NCI-H2107 (cell line): ENCODE measurements around the gene TNFAIP8L2.

Experiments used
- DNase-seq: peaks from one replicate; lab custom pipeline; 2025; lab: John Stamatoyannopoulos, UW

TNFAIP8L2 gene

DNA sequence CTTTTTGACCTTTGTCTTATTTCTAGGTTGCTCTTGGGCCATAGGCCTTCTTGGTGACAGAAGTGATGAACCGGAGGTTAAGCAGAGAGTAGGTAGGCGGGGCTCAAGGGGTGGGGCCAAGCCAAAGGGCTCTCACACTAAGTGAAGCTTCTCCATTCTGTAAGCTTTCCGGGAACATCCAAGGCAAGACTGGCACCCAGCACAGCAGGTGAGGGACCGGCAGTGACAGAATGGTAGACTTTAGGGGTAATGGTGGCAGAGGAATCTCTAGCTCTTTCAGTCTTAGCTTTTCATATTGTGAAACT is at the start of gene TNFAIP8L2:
Gene TNFAIP8L2, plus strand, starts transcription at position 135 of the 305 bp plus-strand sequence. CDS start 2,049 bp downstream, outside the sequence.
- DNase-seq: no peak

DNA sequence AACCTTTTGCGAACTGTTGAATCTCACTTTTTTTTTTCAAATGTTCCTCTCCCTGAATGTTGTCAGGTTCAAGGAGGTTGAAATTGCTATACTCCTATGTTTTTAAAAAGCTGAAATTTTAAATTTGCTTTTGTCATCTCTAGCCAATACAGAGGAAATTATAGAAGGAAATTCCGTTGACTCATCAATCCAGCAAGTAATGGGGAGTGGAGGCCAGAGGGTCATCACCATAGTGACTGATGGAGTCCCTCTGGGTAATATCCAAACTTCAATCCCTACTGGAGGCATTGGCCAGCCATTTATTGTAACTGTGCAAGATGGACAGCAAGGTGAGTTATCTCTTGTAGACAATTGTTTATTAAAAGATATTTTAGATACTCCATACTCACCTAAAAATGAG is 49.6 kb upstream of the TNFAIP8L2 start:
- DNase-seq: no peak

DNA sequence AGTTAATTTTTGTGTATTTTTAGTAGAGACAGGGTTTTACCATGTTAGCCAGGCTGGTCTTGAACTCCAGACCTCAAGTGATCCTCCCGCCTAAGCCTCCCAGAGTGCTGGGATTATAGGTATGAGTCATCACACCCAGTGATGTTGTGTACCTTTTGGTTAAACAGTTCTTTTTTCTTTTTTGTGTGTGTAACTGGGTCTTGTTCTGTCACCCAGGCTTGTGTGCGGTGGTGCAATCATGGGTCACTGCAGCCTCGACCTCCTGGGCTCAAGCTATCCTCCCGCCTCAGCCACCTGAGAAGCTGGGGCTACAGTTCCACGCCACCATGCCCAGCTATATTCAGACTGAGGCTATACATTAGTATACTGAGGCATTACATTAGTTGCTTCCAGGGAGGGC is 48.1 kb upstream of the TNFAIP8L2 start:
- no peak for DNase-seq

DNA sequence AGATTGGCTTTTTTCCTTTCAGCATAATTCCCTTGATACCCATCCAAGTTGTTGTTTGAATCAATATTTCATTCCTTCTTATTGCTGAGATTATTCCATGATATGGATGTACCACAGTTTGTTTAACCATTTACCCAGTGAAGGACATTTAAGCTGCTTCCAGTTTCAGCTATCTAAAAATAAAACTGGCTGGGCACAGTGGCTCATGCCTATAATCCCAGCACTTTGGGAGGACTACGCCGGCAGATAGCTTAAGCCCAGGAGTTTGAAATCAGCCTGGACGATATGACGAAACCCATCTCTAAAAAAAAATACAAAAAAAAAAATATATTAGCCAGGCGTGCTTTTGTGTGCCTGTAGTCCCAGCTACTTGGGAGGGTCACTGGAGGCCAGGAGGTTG is 42.6 kb upstream of the TNFAIP8L2 start:
- DNase-seq: no peak

DNA sequence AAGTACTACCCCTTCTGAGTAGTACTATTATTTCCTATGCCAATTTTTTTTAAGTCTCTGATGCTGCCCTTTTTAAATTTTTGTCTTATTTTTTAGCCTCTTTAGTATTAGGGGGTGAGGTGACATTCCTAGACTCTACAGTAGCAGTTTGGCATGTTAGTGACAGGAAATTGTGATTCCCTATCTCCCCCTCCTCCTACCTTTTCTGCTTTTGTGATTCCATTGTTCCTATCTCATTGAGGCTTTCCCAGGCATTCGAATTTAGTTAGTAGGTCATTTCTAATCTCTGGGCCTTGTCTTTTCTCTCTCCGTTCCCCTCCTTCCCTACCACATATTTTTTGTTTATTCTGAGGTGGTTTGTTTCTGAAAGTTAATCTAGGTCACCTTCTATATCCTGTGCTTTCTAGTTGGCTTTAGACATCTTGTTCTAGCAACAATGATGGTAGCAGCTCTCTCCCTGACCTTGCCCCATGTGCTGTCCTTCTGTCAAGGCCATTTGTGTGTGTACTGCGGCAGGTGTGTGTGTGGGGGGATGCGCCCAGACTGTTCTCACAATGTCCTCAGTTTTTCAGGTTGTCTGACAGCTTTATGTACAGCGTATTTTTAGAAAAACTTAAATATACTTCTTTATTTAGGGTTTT is 31.6 kb upstream of the TNFAIP8L2 start:
- no peak for DNase-seq

DNA sequence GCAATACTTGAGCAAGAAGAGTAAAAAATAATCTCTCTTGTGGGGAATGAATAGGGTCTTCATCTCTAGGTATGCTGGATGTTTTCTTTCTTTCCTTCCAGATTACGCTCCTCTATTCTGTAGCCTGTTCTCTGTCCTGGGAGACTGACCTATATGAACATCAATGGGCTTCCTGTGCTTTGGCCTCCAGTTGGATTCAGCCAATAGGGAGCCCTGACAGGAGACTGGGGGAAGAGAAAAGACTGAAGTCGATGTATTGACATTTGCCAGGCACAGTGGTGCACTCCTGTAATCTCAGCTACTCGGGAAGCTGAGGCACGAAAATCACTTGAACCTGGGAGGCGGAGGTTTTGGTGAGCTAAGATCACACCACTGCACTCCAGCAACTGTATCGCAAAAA is 27.6 kb upstream of the TNFAIP8L2 start:
- no peak for DNase-seq

DNA sequence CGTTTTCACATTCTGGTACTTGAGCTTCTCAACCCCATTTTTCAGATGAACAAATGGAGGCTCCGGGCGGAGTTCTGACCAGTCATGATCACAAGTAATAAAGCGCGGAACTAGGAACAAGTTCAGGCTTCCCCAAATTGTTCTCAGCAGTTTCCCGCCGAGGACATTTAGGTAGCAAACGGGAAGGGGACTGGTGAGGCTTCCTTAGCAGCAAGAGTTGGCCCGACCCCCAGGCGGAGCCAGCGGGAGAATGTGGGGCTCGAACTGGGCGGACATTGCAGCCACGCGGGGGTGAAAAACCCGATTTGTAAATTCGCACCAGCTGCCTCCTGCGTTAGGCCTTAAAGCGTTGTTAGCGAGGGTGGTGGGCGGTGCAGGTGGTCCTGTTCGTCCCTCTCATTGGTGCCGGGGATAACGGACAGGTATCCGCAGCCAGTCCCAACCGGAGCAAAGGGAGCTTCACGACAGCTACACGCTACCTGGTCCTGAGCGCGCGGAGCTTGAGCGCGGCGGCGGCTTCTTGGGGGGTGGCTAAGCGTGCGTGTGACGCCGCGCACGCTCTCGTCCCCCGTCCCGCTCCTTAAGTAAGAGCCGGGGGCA is 25.4 kb upstream of the TNFAIP8L2 start:
- DNase-seq: no peak

DNA sequence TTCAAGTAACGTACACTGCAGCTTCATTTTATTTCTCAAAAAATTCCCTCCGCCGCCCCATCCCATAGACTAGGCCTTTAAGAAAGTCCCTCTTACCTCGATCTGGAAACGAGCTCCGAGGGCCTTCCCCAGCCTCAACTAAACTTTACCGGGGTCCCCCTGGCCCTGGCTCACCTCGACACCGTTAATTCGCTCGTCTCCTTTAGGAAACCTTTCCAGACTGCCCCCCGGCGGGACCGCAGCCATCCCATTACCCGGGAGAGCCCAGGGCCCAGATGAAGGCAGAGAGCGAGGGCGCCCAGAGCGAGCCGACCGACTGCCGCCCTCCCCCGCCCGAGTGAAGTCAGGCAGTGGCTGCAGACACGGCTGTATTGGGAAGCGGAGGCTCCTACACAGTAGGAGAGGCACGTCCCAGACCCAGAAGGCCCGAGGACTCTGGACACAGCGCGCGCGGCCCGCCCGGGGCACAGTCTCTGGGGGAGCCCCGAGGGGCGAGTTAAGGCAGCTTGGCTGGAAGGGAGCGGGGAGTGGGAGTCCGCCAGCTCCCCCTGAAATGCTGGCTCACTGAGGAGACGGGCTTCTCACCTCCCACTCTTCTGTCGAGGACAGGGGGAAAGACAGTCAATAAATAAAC is 24.6 kb upstream of the TNFAIP8L2 start:
- no peak for DNase-seq

DNA sequence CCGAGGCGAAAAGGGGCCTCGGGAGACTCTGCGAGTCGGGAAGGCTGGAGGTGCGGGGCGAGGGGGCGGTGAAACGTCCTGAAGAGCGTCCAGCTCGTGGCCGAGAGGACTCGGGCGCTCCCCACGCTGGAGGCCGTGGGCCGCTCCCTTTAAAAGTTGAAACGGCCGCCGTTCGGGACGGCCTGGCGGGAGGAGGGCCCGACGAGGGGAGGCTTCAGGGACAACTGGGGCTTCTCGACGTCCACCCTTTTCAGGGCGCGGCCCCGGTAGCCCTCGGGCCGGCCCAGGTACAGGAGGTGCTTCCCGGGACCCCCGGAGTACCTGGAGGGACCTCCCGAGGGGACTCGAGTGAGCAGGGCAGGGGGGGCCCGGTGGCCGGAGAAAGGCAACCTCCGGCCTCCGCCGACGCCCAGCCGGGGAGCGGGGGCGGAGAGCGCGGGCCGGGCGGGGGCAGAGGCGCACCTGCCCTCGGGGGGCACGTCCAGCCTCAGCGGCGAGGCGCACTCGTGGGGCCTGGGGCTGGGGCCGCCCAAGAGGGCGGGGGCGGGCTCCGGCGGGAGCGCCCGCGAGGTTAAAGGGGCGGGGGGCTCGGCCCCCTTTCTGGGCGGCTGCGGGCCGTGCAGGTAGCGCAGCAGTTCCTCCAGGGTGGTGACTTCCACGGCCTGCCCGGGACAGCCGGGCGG is 24.0 kb upstream of the TNFAIP8L2 start:
- no peak for DNase-seq

DNA sequence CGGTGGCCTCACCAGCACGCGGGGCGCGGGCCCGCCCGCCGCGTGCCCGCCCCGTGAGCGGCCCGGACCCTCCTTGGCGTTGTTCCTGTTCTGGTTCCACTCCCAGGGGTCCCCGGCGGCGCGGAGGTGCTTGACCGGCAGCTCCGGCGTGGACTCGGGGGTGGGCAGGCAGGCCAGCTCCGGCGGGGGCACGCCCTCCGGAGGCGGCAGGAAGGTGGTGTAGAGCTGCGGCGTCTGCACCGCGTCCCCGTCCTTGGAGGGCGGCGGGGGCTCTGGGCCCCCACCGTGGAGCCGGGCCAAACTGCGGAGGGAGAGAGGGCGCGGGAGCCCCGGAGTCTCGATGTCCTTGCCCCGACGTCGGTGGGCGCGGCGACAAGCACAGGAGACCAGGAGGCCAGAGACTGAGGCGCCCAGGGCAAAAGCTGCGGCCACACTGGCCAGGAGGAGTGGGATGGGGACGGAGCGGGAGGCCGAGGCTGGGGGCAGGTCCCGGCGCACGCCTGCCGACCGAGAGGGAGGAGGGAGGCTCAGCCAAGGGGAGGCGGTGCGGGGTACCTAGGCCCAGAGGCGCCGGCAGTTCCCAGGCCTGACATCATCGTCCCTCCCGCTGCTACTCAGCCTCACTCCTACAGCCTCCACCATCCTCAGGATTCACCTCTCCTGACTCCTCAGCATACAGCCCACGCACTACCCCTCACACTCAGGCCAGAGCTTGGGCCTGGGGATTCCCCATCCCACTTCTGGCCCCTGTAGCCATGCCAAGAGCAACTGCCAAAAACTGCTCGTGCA is 23.2 kb upstream of the TNFAIP8L2 start:
- no peak for DNase-seq

DNA sequence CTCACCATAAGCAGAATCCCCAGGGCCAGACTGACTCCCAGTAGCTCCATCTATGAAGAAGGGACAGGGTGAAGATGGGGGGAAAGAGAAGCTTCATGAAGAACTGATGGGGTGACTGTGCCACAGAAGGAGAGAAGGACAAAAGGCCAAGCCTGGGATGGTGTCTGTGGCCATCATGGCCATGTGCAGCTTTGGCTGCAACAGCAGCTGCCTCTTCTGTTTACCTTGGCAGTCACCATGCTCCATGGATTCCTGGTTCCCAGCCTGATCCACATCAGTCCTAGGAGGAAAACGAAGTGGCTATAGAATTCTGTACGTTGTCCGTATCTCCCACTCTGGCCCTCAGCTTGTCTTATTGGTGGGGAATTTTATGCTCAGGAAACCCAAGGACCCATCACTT is 22.1 kb upstream of the TNFAIP8L2 start:
- DNase-seq: no peak

DNA sequence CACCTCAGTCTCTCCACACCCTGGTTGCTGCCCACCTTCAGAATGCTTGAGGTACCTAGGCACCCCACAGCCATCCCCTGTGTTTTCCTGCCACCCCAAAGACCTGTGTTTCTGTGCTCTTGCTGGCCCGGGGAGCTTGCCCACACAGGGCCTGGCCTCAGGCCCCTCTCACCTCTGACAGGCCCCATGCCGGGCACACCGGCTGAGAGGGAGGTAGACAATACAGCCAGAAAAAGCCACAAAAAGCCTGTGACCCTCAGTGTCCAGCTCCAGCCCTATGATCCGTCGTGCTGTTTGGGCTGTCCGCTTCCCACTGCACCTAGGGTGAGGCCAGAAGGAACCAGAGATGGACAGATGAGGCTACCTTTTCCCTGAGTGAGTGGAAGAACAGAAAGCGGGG is 21.5 kb upstream of the TNFAIP8L2 start:
- DNase-seq: no peak

DNA sequence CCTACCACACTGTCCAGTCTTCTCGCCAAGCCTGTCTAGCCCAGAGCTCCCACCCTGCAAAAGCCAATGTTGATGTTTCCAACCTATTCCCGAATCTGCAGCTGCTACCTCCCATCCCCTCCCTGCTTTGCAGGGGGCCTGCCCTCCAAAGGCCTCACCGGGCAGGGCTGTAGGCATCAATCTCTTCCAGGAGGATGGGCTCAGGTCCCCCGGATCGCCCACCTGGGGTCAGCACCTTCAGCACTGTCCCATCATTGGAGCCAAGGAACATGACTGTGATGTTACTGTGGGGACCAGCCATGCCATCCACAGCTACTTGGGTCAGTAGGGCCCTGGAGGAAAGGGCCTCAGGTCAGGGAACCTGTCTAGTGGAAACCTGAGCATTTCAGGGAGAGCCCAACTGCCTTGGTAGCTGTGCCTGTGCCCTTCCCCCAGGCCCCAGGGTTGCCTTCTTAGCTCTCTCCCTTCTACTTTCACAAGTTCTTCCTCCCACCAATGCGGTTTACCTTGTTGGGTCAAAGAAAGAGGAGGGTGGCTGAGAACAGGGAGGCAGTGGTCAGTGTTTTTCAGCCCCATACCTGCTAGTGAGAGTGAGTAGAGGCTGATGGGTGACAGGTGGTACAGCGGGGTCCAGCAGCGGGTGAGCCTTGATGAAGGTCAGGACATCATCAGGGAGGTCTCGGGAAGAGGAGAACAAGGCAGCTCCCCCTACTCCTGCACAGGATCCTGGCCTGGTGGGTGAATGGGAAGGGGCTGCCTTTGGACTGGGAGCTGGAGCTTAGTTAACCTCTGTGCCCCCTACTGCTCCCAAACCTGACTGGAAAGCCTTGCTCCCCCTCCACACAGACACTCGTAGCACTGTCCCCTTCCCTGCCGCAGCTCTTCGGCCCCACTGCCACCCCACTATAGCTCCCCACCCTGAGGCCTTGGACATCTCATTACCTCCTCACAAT is 20.7 kb upstream of the TNFAIP8L2 start:
- DNase-seq: no peak

DNA sequence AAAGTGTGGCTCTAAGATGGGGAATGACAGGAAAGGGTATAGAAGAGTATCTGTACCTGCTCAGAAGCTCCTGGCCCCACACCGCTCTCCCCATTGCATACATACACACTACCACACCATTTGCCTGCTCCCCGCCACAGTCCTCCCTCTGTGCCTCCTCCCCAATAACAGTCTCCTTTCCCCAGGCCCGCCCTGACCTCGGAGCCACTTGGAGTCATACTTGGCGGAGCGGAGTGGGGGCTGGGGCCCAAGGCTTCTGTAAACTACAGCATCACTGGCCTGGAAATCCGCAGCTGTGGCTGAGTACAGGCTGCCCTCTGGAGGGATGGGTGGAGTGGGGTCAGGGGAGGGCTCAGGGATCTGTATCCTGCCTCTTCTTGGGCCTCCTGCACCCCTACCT is 18.7 kb upstream of the TNFAIP8L2 start:
- DNase-seq: no peak

DNA sequence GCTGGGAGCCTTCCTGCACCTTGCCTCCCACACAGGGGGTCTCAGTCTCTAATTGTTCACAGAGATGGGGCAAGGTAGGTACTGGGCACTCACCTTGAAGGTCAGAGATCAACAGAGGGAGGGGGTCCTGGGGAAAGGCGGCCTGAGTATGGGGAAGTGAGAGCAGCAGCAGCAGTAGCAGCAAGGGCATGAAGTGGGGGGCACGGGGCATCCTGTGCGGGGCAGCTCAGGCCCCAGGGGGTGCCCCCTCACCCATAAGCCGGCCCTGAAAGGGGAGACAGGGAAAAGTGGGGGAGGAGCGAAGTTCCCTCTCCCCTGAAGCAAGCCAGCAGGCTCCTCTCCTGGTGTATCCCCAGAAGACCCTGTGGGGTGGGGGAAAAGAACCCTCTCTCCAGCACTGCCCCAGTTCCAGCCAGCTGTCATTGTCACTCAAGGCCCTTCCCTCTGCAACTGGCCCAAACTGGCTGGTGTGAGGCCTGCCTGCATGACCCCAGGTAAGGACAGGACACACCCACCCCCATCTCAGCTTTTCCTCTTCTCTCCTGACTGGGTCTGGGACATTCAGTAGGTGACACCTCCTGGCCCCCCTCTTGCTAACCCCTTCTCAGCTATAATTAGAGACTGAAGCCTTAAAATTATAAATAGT is 13.9 kb upstream of the TNFAIP8L2 start:
- no peak for DNase-seq

DNA sequence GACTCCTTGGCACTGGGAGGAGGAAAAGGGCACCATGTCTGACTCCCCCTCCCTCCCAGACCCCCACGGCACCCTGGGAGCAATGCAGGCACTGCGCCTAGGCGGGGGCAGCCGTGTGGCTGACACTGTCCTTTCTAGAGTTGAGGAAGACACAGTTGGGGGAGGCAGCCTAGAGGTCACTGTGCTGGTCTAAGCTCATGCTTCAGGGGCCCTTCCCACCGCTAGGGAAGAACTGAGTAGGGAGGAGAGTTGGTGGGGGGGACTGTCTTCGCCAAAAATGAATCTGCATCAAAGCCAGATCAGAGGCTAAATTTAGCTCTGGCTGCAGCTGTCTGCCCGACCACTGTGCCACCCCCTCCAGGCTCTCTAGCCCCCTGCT is 13.4 kb upstream of the TNFAIP8L2 start:
- DNase-seq: no peak

DNA sequence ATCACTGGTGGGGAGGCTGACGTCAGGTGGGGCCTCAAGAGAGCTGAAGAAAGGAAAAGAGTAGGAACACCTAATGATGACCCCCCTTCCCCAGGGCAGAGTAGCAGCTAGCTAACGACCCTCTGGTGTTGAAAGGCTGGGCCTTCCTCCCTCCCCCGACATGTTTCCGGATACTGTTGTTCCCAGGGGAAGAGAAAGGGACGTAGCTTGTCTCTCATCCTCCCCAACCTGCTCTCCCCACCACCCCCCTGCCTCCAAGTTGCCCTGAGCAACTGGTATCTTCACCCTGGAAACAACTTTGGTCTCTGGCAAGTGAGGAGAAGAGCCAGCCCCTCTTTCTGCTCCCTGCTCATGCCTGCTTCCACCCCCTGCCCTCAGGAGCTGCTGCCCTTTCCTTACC is 12.5 kb upstream of the TNFAIP8L2 start:
- no peak for DNase-seq

DNA sequence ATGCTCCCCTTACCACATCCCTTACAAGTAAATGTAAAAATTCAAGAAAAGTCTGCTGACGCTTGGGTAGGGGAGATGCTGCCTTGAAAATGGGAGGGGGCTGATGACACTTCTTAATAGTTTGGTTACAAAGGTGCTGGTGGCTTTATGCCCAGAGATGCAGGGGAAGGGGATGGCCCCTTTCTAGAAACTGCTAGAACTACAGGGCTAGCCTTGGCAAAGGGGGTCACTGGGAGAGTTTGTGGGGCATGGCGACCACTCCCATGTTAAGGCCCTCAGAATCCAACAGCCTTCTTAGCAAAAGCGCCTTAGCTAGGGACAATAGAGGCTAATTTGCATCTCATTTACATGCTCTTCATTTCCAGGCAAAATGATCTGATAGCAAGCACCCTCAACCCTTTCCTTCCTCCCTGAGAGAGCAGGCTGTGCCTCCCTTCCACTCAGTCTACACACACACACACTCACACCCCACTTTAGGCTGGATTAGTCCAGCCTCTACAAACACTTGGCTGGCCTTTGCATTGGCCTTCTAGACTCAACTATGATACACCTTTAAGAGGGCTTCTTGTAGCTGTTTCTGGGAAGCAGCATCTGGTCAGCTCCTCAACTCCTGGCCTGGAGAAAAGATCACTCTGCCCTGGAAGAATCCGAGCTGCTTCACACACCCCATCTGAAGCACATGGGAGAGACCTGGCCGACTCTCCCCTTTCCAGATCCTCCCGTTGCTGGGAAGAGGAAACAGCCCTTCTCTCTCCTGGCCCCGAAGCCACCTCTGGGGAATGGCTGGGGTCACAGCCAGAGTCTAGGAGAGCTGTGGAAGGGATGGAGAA is 11.8 kb upstream of the TNFAIP8L2 start:
- DNase-seq: no peak

DNA sequence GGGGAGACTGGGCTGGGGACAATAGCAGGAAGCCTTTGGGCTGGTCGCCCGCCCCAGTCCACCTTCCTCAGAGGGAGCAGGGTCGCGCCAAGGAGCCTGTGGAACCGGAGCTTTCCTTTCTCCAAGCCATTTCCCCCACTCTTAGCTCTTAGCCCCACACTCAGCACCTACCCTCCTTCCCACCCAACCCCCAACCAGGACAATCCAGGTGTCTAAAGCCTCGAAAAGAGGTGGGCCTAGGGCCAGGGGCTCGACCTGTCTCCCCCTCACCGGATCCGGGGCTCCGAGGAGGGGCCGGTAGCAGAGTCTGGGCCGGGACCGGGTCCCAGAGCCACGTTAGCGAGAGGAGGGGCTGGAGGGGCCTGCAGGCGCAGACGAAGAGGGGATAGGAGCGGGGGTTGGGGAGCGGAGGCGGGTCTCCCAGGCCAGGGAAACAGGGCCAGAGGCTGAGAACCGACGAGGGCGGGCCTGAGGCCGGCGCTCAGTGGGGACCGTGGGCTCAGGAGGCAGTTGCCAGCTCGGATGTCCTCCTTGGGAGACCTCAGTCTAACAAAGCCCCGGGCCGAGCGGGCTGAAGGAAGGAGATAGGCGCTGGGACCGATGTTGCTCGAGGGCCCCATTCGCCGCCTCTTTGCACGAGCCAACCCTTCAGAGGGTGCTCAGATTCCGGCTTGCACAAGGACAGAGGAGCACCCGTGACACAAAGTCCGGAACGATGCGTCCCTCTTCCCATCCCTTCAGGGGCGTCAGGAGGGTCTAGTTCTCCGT is 11.0 kb upstream of the TNFAIP8L2 start:
- DNase-seq: no peak
